ENCODE data around the gene TYRO3.

GRCh38 chr15:41523097-41523496 lies 35.9 kb upstream of the TYRO3 start:
- TF ChIP-seq CTCF (conservative IDR thresholded peaks at IDR 0.05; ENCODE audit: low read length) (no peak), EZH2phosphoT487 (IDR thresholded peaks at IDR 0.05; ENCODE audit: borderline replicate concordance, low read depth, low read length) (no peak)

Measured in OCI-LY7 (cell line).